Parathyroid adenoma (tissue), 2 donors: Measurements from ENCODE around the gene POU2F3.

ENCODE experiments used
- H2AFZ ChIP-seq: fragments of 300-600 bp; sonication (generic); one replicate; pipeline ENCODE4 v1.7.0; 2017; ENCODE audit warnings: antibody characterized with exemption, mild to moderate bottlenecking
- H3K27ac ChIP-seq: fragments of 300-600 bp; sonication (generic); one replicate; pipeline ENCODE4 v1.7.0; 2017
- H3K27me3 ChIP-seq: fragments of 300-600 bp; sonication (generic); one replicate; pipeline ENCODE4 v1.7.0; 2017; ENCODE audit warnings: low read length; ENCODE audit not compliant: control insufficient read depth, insufficient read depth
- H3K36me3 ChIP-seq: fragments of 300-600 bp; sonication (generic); one replicate; pipeline ENCODE4 v1.7.0; 2017; ENCODE audit warnings: low read length; ENCODE audit not compliant: control insufficient read depth, insufficient read depth
- H3K4me1 ChIP-seq: fragments of 300-600 bp; sonication (generic); one replicate; pipeline ENCODE4 v1.7.0; 2017; ENCODE audit warnings: control low read depth
- H3K4me2 ChIP-seq: fragments of 300-600 bp; sonication (generic); one replicate; pipeline ENCODE4 v1.7.0; 2017; ENCODE audit warnings: low read length
- H3K4me3 ChIP-seq: fragments of 300-600 bp; sonication (generic); one replicate; pipeline ENCODE4 v1.7.0; 2017; ENCODE audit warnings: low read depth, low read length
- H3K79me2 ChIP-seq: fragments of 300-600 bp; sonication (generic); one replicate; pipeline ENCODE4 v1.7.0; 2017; ENCODE audit warnings: control low read depth
- H3K9ac ChIP-seq: fragments of 300-600 bp; sonication (generic); one replicate; pipeline ENCODE4 v1.7.0; 2017; ENCODE audit warnings: mild to moderate bottlenecking
- H3K9me3 ChIP-seq: fragments of 300-600 bp; sonication (generic); one replicate; pipeline ENCODE4 v1.7.0; 2017; ENCODE audit warnings: low read length; ENCODE audit not compliant: control insufficient read depth
- CTCF ChIP-seq: fragments of 300-600 bp; sonication (generic); IDR thresholded peaks from one replicate; pipeline ENCODE4 v1.7.0; 2017; ENCODE audit warnings: antibody characterized with exemption, mild to moderate bottlenecking
- donor health status: primary hyperparathyroidism.

POU2F3 gene

DNA sequence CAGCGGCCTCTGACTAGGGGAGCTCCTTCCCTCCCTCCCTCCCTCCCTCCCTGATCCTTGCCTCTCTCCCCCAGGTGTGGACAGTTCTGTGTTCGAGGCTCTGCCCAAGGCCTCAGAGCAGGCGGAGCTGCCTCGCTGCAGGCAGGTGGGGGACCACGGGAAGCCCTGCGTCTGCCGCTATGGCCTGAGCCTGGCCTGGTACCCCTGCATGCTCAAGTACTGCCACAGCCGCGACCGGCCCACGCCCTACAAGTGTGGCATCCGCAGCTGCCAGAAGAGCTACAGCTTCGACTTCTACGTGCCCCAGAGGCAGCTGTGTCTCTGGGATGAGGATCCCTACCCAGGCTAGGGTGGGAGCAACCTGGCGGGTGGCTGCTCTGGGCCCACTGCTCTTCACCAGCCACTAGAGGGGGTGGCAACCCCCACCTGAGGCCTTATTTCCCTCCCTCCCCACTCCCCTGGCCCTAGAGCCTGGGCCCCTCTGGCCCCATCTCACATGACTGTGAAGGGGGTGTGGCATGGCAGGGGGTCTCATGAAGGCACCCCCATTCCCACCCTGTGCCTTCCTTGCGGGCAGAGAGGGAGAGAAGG, 11.1 kb upstream of the POU2F3 start:
- Histone ChIP-seq H3K4me1 (no peaks in the 10 kb centered on the region), H2AFZ (no peak overlapping the region), H3K27ac (no peak overlapping the region), H3K36me3 (no peaks in the 10 kb centered on the region), H3K79me2 (no peaks in the 10 kb centered on the region), H3K4me3 (no peak overlapping the region), H3K9me3 (no peaks in the 10 kb centered on the region), H3K27me3 (no peaks in the 10 kb centered on the region), H3K9ac (no peak overlapping the region), H3K4me2 (no peak overlapping the region)
- no peak for TF ChIP-seq CTCF

DNA sequence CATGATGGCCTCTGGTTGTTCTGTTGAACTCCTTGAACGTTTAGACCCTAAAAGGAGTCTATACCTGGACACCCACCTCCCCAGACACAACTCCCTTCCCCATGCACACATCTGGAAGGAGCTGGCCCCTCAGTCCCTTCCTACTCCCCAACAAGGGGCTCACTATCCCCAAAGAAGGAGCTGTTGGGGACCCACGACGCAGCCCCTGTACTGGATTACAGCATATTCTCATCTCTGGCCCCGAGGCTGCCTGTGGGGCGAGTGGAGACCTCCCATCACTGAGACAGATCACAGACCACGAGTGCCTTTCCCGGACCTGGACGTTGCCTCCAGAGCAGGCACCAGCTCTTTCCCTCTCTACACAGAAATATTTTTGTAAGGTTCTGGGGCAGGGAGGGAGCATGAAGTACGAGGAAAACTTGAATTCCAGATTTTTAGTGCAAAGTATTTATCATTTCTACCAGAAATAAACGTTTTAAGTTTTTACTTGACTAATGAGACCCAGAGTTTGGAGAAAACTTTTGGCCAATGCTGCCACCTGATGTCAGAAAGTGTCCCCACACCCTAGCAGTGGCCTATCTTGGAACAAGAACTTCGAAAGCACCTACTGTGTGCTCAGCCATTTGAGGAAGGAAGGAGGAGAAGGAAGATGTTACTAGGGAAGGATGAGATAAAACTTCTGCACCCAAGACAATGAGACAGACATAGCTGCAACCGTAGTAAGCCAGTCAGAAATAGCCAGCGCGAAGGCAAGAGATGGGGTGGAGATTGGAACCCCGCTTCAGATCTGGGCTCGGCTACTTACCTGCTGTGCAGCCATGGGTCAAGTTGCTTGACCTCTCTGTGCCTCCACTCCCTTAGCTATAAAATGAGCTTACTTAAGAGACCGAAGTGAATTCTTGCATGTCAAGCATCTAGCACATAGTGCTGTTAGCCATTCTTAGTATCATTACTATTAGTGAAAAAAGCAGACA, 10.2 kb upstream of the POU2F3 start:
- Histone ChIP-seq H3K79me2 (no peaks in the 10 kb centered on the region), H3K36me3 (no peaks in the 10 kb centered on the region), H2AFZ (no peak overlapping the region), H3K4me3 (no peak overlapping the region), H3K9ac (no peak overlapping the region), H3K27me3 (no peaks in the 10 kb centered on the region), H3K4me1 (no peaks in the 10 kb centered on the region), H3K27ac (no peak overlapping the region), H3K4me2 (no peak overlapping the region), H3K9me3 (no peaks in the 10 kb centered on the region)
- TF ChIP-seq CTCF = no peak

DNA sequence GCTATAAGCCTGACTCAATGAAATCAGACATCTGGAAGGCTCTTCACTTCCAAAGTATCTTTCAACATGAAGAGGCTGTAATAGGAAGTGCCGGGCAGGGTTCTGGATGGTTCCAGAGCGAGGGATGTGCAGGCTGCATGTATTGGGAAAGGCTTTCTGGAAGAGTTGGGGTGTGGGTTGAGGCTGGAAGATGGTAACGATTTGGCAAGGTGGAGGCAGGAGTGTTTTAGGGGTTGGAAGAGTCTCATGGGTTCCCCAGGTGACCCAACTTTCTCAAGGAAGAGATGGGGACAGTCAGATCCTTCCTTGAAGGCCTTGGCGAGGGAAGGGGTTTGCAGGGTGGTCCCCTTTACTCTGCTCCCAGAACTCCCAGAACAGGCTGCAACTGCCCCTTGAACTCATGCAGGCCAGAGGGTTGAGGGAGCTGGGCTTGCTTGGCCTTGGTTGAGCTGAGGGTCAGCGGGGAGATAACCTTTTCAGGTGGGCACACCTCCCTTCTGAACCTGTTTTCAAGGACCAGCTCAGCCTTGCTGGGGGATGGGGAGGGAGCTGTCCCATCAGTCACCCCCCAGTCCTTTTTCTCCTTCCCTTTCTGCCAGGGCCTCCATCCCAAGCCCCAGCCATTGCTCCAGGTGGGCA, 9.4 kb upstream of the POU2F3 start:
- Histone ChIP-seq H3K9me3 (no peaks in the 10 kb centered on the region), H3K27ac (no peak overlapping the region), H3K79me2 (no peaks in the 10 kb centered on the region), H3K4me2 (no peak overlapping the region), H3K4me3 (no peak overlapping the region), H3K4me1 (peaks cover 5% of the 10 kb centered on the region), H3K27me3 (no peaks in the 10 kb centered on the region), H2AFZ (no peak overlapping the region), H3K36me3 (no peaks in the 10 kb centered on the region), H3K9ac (no peak overlapping the region)
- TF ChIP-seq CTCF = no peak

DNA sequence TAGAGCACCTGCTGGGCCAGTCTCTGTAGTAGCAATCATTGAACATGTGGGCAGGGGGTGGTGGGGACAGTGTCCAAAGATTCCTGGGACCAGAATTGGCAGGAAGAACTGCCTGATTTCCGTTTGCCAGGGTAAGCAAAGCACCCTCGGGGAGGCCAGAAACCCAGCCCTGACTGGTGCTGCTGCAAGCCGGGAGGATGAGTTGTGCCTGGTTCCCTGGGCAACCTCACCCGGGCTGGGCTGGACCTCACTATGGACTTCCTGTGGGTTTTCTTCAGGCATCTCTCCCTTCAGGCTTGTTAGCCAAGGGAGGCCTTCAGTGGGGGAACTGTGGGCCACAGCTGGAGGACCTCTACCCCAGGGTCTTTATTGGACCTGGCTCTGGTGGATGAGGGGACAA, 8.0 kb upstream of the POU2F3 start:
- Histone ChIP-seq H2AFZ (no peak overlapping the region), H3K27ac (no peak overlapping the region), H3K4me1 (peaks cover 14% of the 10 kb centered on the region), H3K79me2 (no peaks in the 10 kb centered on the region), H3K36me3 (no peaks in the 10 kb centered on the region), H3K4me3 (no peak overlapping the region), H3K27me3 (no peaks in the 10 kb centered on the region), H3K4me2 (no peak overlapping the region), H3K9ac (no peak overlapping the region), H3K9me3 (no peaks in the 10 kb centered on the region)
- no peak for TF ChIP-seq CTCF
